HEK293 (cell line): ENCODE data around the gene PNKD.

ENCODE experiments used
- BCL11B ChIP-seq: fragments of 450-650 bp; formaldehyde crosslinking; IDR thresholded peaks from 2 replicates; pipeline ENCODE4 v1.5.1; 2016; ENCODE audit warnings: low read depth, missing biosample characterization, missing genetic modification characterization
- CTCF ChIP-seq: fragments of 450-650 bp; formaldehyde crosslinking; IDR thresholded peaks from 2 replicates; pipeline ENCODE4 v1.5.1; 2016; ENCODE audit warnings: missing biosample characterization, missing genetic modification characterization
- KLF17 ChIP-seq: fragments of 450-650 bp; formaldehyde crosslinking; IDR thresholded peaks from 2 replicates; pipeline ENCODE4 v1.5.1; 2016; ENCODE audit warnings: missing biosample characterization, missing genetic modification characterization
- REST ChIP-seq: fragments of 450-650 bp; formaldehyde crosslinking; IDR thresholded peaks from 2 replicates; pipeline ENCODE4 v1.5.1; 2016; ENCODE audit warnings: missing biosample characterization, missing genetic modification characterization
- TCF7L2 ChIP-seq: IDR thresholded peaks from 2 replicates; pipeline ENCODE4 v1.6.1; 2011; ENCODE audit warnings: low read depth, mild to moderate bottlenecking, inconsistent platforms, low read length, moderate library complexity, borderline replicate concordance
- ZBTB1 ChIP-seq: fragments of 450-650 bp; formaldehyde crosslinking; IDR thresholded peaks from 2 replicates; pipeline ENCODE4 v1.5.1; 2016; ENCODE audit warnings: missing biosample characterization, missing genetic modification characterization
- ZNF112 ChIP-seq: fragments of 450-650 bp; formaldehyde crosslinking; IDR thresholded peaks from 2 replicates; pipeline ENCODE4 v1.5.0; 2017; ENCODE audit warnings: missing biosample characterization, missing genetic modification characterization
- ZNF169 ChIP-seq: fragments of 450-650 bp; formaldehyde crosslinking; IDR thresholded peaks from 2 replicates; pipeline ENCODE4 v1.5.1; 2016; ENCODE audit warnings: missing biosample characterization, missing genetic modification characterization
- ZNF175 ChIP-seq: fragments of 450-650 bp; formaldehyde crosslinking; IDR thresholded peaks from 2 replicates; pipeline ENCODE4 v1.5.1; 2016; ENCODE audit warnings: missing biosample characterization, missing genetic modification characterization
- ZNF311 ChIP-seq: fragments of 450-650 bp; formaldehyde crosslinking; IDR thresholded peaks from 2 replicates; pipeline ENCODE4 v1.5.1; 2017; ENCODE audit warnings: missing biosample characterization, missing genetic modification characterization, borderline replicate concordance
- ZNF514 ChIP-seq: fragments of 450-650 bp; formaldehyde crosslinking; IDR thresholded peaks from 2 replicates; pipeline ENCODE4 v1.5.1; 2016; ENCODE audit warnings: missing biosample characterization, missing genetic modification characterization
- ZNF76 ChIP-seq: fragments of 450-650 bp; formaldehyde crosslinking; IDR thresholded peaks from 2 replicates; pipeline ENCODE4; 2016; ENCODE audit warnings: low read depth, missing biosample characterization, missing genetic modification characterization, borderline replicate concordance

- TF ChIP-seq TCF7L2 (no peak), REST (no peak), ZNF76 (no peak), CTCF (no peak), ZNF169 (tag by site-specific recombination) (no peak), ZNF112 (no peak), KLF17 (no peak), ZNF175 (tag by site-specific recombination) (no peak), BCL11B (tag by site-specific recombination) (no peak), ZBTB1 (tag by site-specific recombination) (no peak), ZNF514 (tag by site-specific recombination) (no peak), ZNF311 (tag by site-specific recombination) (no peak)
These were observed 123.5 kb downstream of the PNKD start for GRCh38 chr2:218393750-218394290.
